Fibroblast of the aortic adventitia (primary cell): ENCODE results near the gene FIGNL2. TPM values are rescaled to one million over a fixed set of nuclear protein-coding genes. Genes with fewer than 3 reads are reported as not detected.
A peak's percentile ranks its signal among the peaks of the same experiment; 100 is the strongest.

Source experiments
- DNase-seq: peaks from one replicate; pipeline ENCODE4 v3.0.0-alpha.2; 2010; ENCODE audit warnings: low read depth
- H3K4me3 ChIP-seq: 2 replicates; pipeline ENCODE4 v1.5.1; 2011; ENCODE audit warnings: low read depth, mild to moderate bottlenecking, control low read depth, low read length, moderate library complexity
- CTCF ChIP-seq: IDR thresholded peaks from 2 replicates; pipeline ENCODE4 v1.5.1; 2011; ENCODE audit warnings: mild to moderate bottlenecking, low read length, control low read depth, inconsistent platforms; ENCODE audit not compliant: insufficient read depth
- total RNA-seq: library from RNA; depleted of rRNA; stranded (reverse); fragments of >200 nt; gene quantifications from 2 replicates; pipeline ENCODE4 v1.2.3, GENCODE V29; 2012; ENCODE audit warnings: low replicate concordance

The FIGNL2 gene
- total RNA-seq, 1 donor, result 0.18 TPM

- no peak for TF ChIP-seq CTCF
- peak overlapping the region; percentile 28 for H3K4me3 ChIP-seq
- DNase-seq, result no peak
Measured at GRCh38 chr12:51821440-51822260, 26.9 kb downstream of the FIGNL2 start.

GRCh38 chr12:51820526-51821439 is 27.7 kb downstream of the FIGNL2 start:
- H3K4me3 ChIP-seq, result peak overlapping the region; percentile 28
- no peak for DNase-seq
- no peak for TF ChIP-seq CTCF

GRCh38 chr12:51819736-51820525 is 28.6 kb downstream of the FIGNL2 start:
- H3K4me3 ChIP-seq, result no peak overlapping the region
- DNase-seq, result no peak
- no peak for TF ChIP-seq CTCF

GRCh38 chr12:51818566-51819300 is 29.8 kb downstream of the FIGNL2 start:
- TF ChIP-seq CTCF, result no peak
- no peak overlapping the region for H3K4me3 ChIP-seq
- peak; percentile 70 for DNase-seq

GRCh38 chr12:51818086-51818485 is 30.4 kb downstream of the FIGNL2 start:
- DNase-seq, result no peak
- no peak for TF ChIP-seq CTCF
- no peak overlapping the region for H3K4me3 ChIP-seq
